Right renal pelvis (tissue), 4 donors: ENCODE measurements around the gene KBTBD4. TPM values are rescaled to one million over a fixed set of nuclear protein-coding genes. Genes with fewer than 3 reads are reported as not detected.

Source experiments
- DNase-seq, 4 donors: peaks; one replicate each; pipeline ENCODE4 v3.0.0-alpha.2; 2013; ENCODE audit warnings: low read depth in 4 of 4, low spot score in 3 of 4, missing footprints in 1 of 4
- polyA plus RNA-seq, 4 donors: library from polyadenylated mRNA; unstranded; fragments of 120-200 nt; gene quantifications; one replicate each; pipeline ENCODE4 v1.2.1, GENCODE V29; 2013; ENCODE audit not compliant: insufficient read length in 4 of 4

KBTBD4 gene
- polyA plus RNA-seq = 10 to 100 TPM; 26.1 to 27.5 (median 26.5) TPM

DNA sequence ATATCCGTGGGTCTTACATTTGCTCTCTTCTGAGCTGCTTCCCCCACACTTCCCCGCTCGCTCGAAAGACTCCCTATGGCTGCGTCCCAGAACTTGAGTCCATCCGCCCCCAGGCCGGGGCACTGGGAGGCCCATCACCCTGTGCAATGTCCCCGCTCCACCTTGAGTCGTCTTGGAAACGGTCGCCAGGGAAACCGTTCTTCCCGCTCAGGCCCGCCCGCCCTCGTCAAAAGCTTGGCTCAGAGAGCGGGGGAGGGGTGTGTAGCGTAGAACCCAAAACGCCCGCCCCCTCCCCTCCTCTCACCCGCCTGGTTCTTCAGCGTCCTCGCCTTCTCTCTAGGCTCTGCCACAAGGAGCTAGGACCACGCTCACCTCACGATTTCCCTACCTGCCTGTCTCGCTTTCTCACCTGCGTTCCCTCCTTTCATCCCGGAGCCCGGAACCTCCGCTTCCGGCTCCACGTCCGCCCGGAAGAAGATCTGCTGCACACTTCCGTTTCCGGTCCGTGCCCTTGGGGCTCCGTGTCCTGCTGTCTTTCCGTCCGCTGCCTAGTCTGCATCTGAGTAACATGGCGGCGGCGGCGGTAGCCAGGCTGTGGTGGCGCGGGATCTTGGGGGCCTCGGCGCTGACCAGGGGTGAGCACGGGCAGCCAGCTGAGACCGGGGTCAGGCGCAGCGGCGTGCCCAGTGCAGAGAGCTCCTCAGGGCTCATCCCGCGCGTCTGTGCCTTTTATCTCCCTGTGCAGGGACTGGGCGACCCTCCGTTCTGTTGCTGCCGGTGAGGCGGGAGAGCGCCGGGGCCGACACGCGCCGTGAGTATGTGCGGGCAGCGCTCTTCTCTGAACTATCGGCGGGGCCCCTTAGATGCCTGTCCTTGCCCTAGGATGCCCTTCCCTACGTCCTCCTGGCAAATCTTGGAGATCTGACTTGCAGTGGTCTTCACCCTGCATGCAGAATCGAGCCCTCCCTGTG, at the start of gene KBTBD4, which contains the start of gene NDUFS3:
Gene KBTBD4 (minus strand): TSS at position 447 of the 971 bp plus-strand sequence. CDS start 19 bp downstream, at position 428.
Gene NDUFS3 (plus strand): TSS at position 551 of the 971 bp plus-strand sequence. CDS start 18 bp downstream, at position 569.
- DNase-seq = peak; percentile 85 to 91 (median 87)

GRCh38 chr11:47628026-47628425, 49.3 kb upstream of the KBTBD4 start:
- DNase-seq = no peak

DNA sequence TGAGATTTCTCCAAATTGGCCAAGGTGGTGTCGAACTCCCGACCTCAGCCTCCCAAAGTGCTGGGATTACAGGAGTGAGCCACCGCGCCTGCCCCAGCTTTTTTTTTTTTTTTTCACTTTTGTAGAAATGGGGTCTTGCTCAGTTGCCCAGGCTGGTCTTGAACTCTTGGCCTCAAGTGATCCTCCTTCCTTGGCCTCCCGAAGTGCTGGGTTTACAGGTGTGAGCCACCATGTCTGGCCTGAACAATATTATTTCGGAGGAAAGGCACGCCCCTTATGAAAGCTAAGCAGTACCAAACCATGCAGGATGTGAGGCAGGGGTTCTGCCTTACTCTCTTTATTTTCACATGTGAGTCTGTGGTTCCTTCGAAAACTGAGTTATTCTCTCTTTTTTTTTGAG, 47.5 kb upstream of the KBTBD4 start:
- no peak for DNase-seq

DNA sequence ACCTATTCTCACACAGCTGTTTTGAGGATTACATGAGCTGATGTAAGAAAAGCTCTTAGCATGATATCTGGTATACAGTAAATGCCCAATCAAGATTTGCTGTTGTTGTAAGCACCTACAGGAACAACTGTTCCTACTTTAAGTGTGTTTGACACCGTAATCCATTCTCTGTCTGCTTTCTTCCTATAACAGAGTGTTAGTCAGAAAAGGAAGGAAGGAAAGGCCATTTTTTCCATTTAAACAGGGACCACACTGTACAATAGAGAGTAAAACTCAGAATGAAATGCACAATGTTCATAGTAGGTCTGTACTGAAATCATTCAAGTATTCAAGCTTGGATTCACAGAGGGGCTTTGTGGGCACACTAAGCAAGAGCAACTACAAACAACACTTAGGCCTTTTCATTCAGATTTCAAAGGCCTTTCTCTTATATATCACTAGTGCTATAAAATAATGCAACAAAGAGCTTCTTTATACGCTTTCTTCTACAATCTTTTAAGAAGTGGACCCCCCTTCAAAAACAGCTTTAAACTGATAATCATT, 42.1 kb upstream of the KBTBD4 start:
- no peak for DNase-seq

DNA sequence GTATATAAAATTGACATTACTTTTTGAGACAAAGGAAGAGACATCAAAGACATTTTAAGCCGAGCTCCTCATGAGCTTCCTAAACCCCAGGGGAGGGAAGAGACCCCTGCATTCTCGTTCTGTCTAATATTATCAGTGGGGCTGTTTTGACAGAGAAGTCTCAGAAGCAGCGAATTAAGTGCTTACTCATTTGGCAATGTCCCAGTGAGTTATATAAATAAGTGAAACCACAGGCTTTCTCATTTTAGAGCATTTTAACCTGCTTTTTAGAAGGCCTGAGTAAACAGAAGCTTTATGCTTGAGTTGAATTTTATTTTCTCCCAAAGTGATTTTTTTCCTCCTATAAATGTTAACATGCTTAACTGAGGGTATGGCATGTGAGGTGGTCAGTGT, 38.6 kb upstream of the KBTBD4 start:
- no peak for DNase-seq

- DNase-seq = peak in 1 of 4 donors; percentile 47
These were observed 38.1 kb upstream of the KBTBD4 start for GRCh38 chr11:47616726-47617416.

DNA sequence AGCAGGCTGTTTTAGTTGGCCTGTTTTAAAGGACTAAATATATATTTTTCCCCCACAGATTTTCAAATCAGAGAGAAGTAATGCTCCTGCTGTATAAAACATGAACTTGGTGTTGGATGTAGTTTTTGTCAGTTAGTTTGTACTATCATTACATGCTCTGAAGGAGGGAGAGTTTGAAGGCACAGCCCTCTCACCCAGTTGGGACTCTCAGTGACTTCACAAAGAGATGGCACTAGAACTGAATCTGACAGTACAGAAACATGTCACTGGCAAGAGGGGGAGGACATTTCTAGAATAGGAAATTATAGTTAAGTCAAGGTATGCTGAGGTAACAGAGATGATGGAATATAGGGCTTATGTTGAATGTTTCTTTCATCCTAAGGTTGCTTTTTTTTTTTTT, 36.5 kb upstream of the KBTBD4 start:
- DNase-seq = no peak

- no peak for DNase-seq
These were observed 32.6 kb upstream of the KBTBD4 start for GRCh38 chr11:47611348-47611794.

DNA sequence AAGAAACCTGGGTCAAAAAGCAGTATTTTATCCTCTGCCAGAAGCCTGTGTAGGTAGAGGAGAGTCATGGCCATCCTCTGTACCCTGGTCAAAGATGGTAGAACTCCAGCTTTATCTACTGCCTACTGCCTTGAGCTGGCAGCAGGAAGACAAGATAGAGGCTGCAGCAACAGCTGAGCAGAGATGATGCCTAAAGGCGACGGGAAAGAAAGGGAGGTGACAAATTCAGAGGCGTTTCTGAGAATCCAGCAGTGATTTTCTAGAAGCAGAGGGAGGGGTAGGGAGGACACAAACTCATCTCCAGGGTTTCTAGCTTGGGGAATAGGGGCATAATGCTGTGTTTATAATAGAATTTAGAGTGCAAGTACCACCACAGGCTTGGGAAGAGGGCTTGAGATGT, 30.9 kb upstream of the KBTBD4 start:
- DNase-seq = no peak

GRCh38 chr11:47607380-47607779, 28.6 kb upstream of the KBTBD4 start:
- no peak for DNase-seq

DNA sequence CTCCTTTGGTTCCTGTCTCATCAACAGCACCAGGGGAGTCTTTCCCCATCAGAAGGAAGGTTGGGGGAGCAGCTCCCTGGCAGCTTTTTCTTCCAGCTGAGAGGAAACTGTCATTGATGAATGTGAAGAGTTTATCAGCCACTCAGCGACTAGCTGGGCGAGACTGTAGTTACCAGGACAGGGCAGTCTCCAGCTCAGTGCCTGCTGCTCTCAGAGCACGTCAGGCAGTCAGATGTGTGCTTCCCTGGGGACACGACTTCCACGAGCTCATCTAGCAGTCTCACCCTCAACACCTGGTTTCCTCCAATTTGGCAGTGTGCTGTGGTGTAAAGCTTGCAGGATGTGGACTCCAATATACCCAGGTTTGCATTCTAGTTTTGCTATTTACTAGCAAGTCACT, 28.0 kb upstream of the KBTBD4 start:
- no peak for DNase-seq

DNA sequence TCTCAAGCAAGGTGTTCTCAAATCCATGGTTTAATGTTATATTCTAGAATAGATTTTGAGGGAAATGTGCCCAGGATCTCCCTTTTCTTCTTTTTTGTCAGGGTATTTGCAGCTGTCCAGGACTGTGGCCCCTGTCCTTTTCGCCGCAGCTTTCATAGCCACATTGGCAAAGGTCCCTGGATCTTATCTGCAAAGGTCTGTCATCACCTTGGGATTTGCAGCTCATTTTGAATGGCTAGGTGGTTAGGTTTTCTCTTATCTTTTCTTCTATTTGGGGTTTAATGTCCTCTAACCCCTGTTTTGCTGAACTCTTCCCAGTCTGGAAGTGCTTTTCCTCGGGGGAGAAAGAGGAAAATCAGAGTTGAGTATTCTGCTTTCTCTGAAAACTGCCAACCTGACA, 27.2 kb upstream of the KBTBD4 start:
- DNase-seq = no peak

DNA sequence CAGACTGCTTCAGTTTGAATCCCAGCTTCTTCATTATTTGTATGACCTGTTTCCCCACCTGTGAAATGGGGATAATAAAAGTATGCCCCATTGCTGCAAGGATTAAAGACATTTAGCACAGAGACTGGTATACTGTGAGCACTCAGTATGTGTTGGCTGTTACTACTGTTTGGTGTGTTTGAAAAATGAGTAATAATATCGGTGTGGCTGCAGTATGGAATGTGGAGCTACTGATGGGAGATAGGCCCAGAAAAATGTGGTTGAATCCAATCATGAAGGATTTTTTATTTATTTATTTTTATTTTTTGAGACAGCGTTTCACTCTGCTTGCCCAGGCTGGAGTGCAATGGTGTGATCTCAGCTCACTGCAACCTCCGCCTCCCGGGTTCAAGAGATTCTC, 24.5 kb upstream of the KBTBD4 start:
- DNase-seq = no peak

GRCh38 chr11:47599902-47600301, 21.1 kb upstream of the KBTBD4 start:
- DNase-seq = no peak

DNA sequence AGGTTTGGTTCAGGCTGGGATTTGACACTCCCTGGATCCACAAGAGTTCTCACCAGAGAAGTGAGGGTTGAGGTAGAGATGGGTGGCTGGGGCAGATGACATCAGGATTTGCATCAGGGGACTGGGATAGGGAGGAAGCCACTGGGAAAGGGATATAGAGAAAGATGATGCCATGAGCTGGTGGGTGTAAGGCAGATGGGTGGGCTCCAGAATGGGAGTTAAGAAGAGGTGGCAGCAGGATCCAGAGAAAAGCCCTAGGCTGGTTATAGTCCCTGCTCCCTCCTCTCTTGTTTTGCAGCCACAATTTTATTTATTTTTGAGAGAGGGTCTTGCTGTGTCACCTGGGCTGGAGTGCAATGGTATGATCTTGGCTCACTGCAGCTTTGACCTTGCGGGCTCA, 17.2 kb upstream of the KBTBD4 start:
- DNase-seq = no peak

GRCh38 chr11:47595029-47595428, 16.3 kb upstream of the KBTBD4 start:
- DNase-seq = no peak

DNA sequence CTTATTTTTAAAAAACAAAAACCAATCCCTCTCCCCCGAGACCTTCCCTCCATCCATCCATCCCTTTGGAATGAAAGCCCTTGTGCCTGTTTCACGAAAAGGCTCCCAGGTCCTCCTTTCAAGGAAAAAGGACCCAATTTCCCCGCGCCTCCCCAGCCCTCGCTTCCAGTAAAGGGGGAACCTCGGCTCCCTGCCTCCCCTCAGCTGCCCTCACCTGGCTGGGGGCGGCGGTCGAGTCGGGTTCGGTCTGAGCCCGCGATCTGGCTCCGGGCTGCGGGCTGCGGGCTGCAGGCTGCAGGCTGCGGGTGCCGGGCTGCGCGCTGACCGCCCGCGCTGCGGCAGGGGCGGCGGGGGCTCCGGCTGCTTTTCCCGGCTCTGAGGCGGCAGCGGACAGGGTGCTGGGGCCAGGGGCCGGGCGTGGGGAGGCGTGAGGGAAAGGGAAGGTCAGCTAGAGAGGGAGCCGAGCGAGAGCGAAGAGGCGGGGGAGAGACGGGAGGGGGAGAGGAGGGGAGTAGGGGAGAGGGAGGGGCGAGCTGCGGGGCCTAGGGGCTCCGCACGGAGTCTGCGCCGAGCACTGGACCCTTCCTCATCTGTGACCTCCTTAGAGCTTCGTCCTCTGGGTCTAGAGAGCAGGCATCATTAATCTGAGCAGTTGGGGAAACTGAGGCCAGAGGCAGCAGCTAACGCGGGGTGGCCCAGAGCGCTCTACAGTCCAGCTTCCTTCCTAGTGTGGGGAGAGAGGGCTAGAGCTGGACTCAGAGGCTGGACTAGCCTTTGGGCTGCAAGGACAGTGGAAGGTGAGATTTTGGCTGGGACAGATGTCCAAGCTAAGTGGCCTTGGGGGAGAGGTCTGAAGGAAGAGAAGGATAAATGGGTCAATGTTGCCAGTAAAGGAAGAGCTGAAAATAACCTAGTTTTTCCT, 15.4 kb upstream of the KBTBD4 start, which contains the start of gene C1QTNF4:
Gene C1QTNF4 (minus strand): TSS at position 478 of the 922 bp plus-strand sequence. CDS start 3,601 bp downstream, outside the sequence.
- no peak for DNase-seq

- no peak for DNase-seq
These were observed 14.7 kb upstream of the KBTBD4 start for GRCh38 chr11:47593492-47593933.

DNA sequence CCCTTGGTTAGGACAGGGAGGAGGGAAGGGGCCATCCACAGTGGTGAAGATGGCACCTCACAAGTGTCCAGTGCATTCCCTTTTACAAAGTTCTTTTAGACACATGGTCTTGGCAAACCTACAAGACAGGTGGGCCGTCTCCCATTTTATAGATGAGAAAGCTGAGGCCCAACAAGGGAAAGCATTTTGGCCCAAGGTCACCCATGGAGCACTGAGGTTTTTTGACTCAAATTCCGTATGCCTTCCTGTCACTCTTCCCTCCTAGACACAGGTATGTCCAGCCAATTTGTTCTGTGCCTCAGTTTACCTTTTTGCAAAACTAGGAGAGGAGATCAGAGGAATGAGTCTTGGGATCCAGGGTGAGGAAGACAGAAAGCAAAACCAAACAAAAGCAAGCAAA, 14.2 kb upstream of the KBTBD4 start:
- DNase-seq = no peak

- DNase-seq = no peak
These were observed 13.5 kb upstream of the KBTBD4 start for GRCh38 chr11:47592251-47592650.
